Measurements from ENCODE around the gene RTF2. TPM values are rescaled to one million over a fixed set of nuclear protein-coding genes. Genes with fewer than 3 reads are reported as not detected.

The RTF2 gene
- polyA plus RNA-seq, 2 of the 4 experiments (the other 2 are of a cell fraction) = 102 to 115 TPM

DNA sequence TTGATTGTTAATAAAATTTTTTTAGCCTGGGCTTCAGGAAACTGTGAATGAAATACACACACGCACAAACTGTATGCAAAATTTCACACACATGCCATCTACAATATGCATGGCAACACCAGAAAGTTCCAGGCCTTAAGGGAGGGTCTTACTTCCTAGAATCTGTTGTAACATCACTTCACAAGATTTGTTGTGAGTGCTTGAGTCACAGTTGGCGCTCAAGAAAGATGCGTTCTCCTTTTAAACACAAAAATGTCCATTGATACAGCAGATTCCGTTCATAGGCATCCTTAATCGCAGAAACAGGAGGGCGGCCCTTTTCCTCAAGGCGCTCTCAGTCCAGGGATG, 485 bp upstream of the RTF2 start:
- Histone ChIP-seq H3K9me3 (no peaks in the 10 kb centered on the region), H3K27ac (peak overlapping the region; percentile 78 to 92), H3K4me3 (peak overlapping the region; percentile 62), H3K4me2 (peak overlapping the region; percentile 89), H3K4me1 (peaks cover 12% of the 10 kb centered on the region; the same call in 2 of the 3 replicates)
- WGBS (ENCODE audit: missing lambda C conversion rate) = 8% methylated on average over 7 of the region's 7 CpGs
- DNase-seq (ENCODE audit: low read depth in 1 of 2, low spot score in 1 of 2) (no peak), ATAC-seq (peak; percentile 41 to 45; a peak in 5 of 6 replicates), FAIRE-seq (no peak)
- ChIA-PET CTCF (interaction anchor here (0.9 to 1.2 kb wide), 2 partner anchors 20 to 505 kb away, joined by 3 read pairs; no protein-coding TSS in a partner anchor), POLR2A (interaction anchor here (0.8 to 1.4 kb wide), 2 partner anchors 45 to 76 kb away, joined by 3 to 5 read pairs; partner anchors contain the start of genes AURKA and CSTF1)
- TF ChIP-seq RAD21 (conservative IDR thresholded peaks at IDR 0.05 in 1 of 2, IDR thresholded peaks at IDR 0.05 in 1 of 2) (no peak), CHD2 (IDR thresholded peaks at IDR 0.05; ENCODE audit: low read length, partially characterized antibody) (no peak), HDAC2 (IDR thresholded peaks at IDR 0.05) (no peak), EHMT2 (IDR thresholded peaks at IDR 0.05; ENCODE audit: low read depth) (no peak), RNF2 (IDR thresholded peaks at IDR 0.05; ENCODE audit: borderline replicate concordance, low read depth) (no peak), PBX3 (IDR thresholded peaks at IDR 0.05) (no peak), MAFK (IDR thresholded peaks at IDR 0.05; ENCODE audit: partially characterized antibody) (no peak), CBX2 (IDR thresholded peaks at IDR 0.05; ENCODE audit: borderline replicate concordance, low read depth) (no peak)

DNA sequence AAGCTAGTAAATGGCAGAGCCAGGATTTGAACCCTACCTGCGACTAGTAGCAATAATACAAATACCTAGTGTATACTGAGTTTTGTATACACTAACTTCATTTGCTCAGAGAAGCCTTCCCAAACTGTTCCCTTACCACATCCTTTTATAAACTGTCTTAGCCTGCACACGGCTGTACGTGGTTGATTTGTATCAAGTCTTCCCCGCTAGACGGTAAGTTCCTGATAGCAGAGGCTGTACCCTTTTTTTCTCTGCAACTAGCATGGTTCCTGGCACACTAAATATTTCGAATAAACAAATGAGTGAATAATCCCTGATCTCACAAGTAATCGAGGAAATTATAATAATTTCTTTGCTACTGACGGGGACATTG, 636 bp downstream of the RTF2 start:
- DNase-seq (ENCODE audit: low read depth in 1 of 2, low spot score in 1 of 2) (no peak), ATAC-seq (no peak), FAIRE-seq (no peak)
- no peak for TF ChIP-seq JUN (IDR thresholded peaks at IDR 0.05)
- TF ChIP-seq, protein P1, sequence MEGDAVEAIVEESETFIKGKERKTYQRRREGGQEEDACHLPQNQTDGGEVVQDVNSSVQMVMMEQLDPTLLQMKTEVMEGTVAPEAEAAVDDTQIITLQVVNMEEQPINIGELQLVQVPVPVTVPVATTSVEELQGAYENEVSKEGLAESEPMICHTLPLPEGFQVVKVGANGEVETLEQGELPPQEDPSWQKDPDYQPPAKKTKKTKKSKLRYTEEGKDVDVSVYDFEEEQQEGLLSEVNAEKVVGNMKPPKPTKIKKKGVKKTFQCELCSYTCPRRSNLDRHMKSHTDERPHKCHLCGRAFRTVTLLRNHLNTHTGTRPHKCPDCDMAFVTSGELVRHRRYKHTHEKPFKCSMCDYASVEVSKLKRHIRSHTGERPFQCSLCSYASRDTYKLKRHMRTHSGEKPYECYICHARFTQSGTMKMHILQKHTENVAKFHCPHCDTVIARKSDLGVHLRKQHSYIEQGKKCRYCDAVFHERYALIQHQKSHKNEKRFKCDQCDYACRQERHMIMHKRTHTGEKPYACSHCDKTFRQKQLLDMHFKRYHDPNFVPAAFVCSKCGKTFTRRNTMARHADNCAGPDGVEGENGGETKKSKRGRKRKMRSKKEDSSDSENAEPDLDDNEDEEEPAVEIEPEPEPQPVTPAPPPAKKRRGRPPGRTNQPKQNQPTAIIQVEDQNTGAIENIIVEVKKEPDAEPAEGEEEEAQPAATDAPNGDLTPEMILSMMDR (IDR thresholded peaks at IDR 0.05) = no peak
- no peak for TF ChIP-seq ESRRA (IDR thresholded peaks at IDR 0.05; ENCODE audit: borderline replicate concordance, low read length)
- no peak for TF ChIP-seq GATA3 (IDR thresholded peaks at IDR 0.05; ENCODE audit: borderline replicate concordance)
- TF ChIP-seq FOSB (CRISPR knock-in tag; IDR thresholded peaks at IDR 0.05) = no peak
- TF ChIP-seq, protein P2, sequence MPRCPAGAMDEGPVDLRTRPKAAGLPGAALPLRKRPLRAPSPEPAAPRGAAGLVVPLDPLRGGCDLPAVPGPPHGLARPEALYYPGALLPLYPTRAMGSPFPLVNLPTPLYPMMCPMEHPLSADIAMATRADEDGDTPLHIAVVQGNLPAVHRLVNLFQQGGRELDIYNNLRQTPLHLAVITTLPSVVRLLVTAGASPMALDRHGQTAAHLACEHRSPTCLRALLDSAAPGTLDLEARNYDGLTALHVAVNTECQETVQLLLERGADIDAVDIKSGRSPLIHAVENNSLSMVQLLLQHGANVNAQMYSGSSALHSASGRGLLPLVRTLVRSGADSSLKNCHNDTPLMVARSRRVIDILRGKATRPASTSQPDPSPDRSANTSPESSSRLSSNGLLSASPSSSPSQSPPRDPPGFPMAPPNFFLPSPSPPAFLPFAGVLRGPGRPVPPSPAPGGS (IDR thresholded peaks at IDR 0.05) = no peak
- TF ChIP-seq FOXS1 (CRISPR knock-in tag; IDR thresholded peaks at IDR 0.05) = no peak
- TF ChIP-seq POLR2AphosphoS2 (conservative IDR thresholded peaks at IDR 0.05; ENCODE audit: low read length) = no peak
- no peak for TF ChIP-seq HES2 (IDR thresholded peaks at IDR 0.05)
- no peak for TF ChIP-seq ZSCAN20 (CRISPR knock-in tag; IDR thresholded peaks at IDR 0.05)
- TF ChIP-seq ZNF302 (CRISPR knock-in tag; IDR thresholded peaks at IDR 0.05) = no peak
- no peak for TF ChIP-seq RARB (CRISPR knock-in tag; IDR thresholded peaks at IDR 0.05)
- TF ChIP-seq, protein P3, sequence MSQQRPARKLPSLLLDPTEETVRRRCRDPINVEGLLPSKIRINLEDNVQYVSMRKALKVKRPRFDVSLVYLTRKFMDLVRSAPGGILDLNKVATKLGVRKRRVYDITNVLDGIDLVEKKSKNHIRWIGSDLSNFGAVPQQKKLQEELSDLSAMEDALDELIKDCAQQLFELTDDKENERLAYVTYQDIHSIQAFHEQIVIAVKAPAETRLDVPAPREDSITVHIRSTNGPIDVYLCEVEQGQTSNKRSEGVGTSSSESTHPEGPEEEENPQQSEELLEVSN (IDR thresholded peaks at IDR 0.05; ENCODE audit: borderline replicate concordance, low read depth) = no peak
- Histone ChIP-seq H3K27ac (peak overlapping the region; percentile 72 to 92; a peak in 5 of 6 replicates), H3K9me3 (no peaks in the 10 kb centered on the region), H3K4me3 (peak overlapping the region; percentile 62), H3K4me2 (peak overlapping the region; percentile 95), H3K4me1 (peaks cover 12% of the 10 kb centered on the region; the same call in 2 of the 3 replicates)
- ChIA-PET CTCF (no interaction called here), POLR2A (interaction anchor here (1.4 kb wide), 1 partner anchor 77 kb away, joined by 5 read pairs; the partner anchor contains the start of genes AURKA and CSTF1)
- WGBS (ENCODE audit: missing lambda C conversion rate) = 2% methylated on average over 8 of the region's 8 CpGs

All from A549 (cell line).